Measurements from ENCODE around the gene AP2B1.
"Not testable (repeated sequence)": the region's sequence is repeated elsewhere in the genome, so short reads cannot be mapped to it uniquely, and the experiment has no call there.

AP2B1 gene

DNA sequence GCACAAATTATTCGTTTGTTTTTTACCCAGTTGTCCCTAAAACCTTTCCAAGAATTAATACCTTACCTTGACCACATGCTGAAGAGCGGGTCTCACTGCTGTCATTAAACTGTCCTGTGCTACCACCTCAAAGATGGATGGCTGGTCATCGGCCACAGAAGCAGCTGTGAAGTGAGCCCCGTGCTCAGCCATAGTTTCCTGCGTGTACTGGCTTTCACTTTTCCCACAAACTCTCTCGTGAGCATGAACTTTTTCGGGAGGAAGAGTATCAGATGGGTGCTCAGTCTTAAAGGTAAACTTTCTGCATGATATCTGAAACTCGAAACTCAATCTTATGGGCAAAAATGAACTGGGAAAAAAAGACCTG is 9.3 kb upstream of the AP2B1 start:
- no peak for DNase-seq

GRCh38 chr17:35578197-35578928 is 8.8 kb upstream of the AP2B1 start, which contains the start of gene PEX12:
Gene PEX12, minus strand, starts transcription at chr17:35578571. Its CDS starts 550 bp downstream, at chr17:35578021.
- DNase-seq = peak; percentile 79

- no peak for DNase-seq
Observed at GRCh38 chr17:35578929-35579432, 8.1 kb upstream of the AP2B1 start.

DNA sequence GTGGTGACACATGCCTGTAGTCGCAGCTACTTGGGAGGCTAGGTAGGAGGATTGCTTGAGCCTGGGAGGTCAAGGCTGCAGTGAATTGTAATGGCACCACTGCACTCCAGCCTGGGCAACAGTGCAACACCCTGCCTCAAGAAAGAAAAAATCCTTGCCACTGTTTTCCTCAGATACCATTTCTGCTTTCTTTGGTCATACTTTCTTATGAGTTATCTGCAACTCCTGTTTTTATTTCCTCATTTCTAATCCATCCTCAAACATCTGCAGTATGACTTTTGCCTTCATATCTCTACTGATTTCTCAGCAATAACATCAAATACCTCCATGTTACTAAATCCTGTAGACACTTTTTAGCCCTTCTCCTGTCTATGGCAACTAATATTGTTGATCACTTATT is 3.1 kb upstream of the AP2B1 start:
- no peak for DNase-seq

- no peak for DNase-seq
Observed at GRCh38 chr17:35586569-35587073, 501 bp upstream of the AP2B1 start.

- DNase-seq = no peak
Observed at GRCh38 chr17:35588196-35588920, 1.2 kb downstream of the AP2B1 start.

DNA sequence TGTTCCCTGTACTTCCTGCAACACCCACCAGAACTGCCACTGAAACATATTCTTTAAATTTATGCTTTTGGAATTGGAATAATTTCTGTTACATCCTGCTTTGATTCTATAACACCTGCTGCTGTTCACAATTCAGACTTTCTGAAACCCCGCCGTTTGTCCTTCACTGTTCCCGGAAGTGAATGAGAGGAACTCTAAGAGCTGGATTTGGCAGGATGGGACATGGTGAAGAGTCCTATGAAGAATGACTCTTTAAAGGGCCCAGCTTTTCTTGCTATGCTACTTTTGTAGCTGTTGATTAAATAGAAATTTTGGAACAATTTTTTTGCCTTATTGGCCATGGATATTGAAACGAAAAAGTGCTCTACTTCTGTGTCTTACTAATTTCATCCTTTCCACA is 8.9 kb downstream of the AP2B1 start:
- DNase-seq = no peak

DNA sequence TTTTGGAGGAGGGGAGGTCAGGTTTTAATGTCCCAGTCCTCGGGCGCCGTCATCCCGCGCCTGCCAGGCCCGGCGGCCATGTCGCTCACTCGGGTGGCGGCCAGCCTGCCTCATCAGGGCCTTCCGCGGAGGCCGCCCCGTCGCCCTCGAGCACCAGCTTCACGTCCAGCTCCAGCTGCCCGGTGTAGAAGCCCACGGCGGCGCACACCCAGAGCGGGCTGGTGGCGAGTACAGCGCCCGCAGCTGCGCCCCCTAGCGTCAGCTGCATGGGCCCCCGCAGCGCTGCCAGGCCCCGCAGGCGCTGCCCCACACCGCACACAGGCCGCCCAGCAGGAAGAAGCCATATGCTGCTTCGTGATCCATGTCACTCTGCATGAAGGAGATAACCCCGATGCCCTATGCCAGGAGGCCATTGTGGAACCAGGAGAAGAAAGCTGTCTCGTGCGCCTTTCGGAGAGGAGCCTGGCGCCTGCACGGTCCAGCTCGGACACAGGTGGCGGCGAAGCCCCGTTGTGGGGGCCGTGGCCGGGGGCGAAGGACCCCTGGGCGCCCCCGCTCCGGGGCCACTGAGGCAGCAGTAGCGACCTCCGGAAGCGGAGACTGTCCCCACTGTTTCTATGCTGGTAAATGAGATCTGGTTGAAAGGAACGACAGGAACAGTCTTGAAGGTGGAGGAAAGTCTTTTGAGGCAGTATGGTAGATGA is 9.6 kb downstream of the AP2B1 start:
- DNase-seq = no peak

DNA sequence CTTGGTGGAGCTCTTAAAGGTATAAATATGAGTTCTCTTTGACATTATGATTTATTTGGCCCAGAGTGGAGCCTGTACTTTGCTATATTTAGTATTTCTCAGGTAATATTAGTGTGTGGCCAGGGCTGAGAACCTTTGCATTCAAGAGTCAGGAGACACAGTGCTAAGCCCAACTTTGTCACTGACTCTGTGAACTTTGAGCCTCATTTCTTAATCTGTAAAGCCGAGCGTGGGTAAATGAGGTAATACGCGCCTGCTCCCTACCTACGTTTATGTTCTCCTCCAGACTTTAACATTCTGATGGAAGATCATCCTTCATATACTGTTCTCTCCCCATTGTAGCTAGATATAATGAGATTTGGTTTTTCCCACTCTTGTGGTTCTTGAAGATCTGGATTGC is 10.5 kb downstream of the AP2B1 start:
- DNase-seq = no peak

DNA sequence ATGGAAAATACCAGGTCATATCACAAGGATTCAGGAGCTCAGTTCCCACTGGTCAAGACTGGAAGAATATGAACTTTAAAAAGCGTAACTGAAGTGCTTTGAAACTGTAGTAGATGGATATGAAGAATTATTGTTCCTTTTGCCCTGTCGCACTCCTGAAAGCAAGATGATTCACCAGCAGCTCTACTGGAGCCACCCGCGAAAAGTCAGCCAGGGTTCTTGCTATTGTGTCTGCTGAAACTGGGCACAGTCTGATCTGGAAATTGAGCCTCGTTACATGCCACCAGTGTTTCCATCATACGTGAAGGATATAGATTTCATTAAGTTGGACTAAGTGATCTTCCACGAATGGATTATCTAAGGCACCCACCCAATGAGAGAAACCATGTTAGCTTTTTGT is 16.6 kb downstream of the AP2B1 start:
- DNase-seq = no peak

DNA sequence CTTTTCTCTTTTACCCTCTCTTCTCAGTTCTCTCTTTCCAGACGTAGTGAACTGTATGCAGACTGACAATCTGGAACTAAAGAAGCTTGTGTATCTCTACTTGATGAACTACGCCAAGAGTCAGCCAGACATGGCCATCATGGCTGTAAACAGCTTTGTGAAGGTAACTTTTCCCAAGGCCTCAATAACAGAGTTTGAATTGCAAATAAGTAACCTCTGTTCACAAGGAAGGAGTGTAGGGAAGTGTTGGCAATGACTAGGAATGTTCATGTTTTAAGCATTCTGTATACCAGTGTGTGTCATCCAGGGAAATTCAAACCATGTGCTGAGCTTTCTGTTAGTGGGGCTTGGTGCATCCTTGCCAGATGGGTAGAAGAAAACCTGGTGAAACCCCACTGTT is 18.6 kb downstream of the AP2B1 start:
- DNase-seq = no peak

DNA sequence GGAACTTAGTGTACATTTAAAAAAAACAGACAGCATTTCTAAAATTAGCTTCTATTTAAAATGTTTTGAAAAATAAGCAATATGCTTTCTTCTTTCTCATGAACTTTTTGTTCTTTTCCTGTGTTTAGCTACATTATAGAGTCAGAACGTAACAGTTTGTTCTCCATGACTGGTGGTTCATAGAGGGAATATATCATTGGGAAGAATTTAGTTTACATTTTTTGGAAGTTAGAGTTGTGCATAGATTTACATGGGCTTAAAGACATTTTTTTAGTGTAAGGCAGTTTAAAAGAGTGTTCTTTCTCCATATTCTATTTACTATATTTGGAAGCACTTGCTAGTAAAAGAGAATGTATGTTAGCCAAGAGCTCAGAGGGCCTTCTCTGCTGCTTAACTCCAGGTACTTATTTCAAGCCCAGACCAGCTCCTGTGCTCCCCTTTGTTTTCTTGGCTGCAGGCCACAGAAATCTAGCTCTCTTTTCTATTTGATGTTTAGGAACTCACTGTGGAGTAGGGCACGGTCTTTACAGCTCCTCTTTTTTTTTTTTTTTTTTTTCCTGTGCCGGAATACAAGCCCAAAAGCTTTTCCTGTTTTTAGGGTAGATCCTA is 20.2 kb downstream of the AP2B1 start:
- DNase-seq = no peak

DNA sequence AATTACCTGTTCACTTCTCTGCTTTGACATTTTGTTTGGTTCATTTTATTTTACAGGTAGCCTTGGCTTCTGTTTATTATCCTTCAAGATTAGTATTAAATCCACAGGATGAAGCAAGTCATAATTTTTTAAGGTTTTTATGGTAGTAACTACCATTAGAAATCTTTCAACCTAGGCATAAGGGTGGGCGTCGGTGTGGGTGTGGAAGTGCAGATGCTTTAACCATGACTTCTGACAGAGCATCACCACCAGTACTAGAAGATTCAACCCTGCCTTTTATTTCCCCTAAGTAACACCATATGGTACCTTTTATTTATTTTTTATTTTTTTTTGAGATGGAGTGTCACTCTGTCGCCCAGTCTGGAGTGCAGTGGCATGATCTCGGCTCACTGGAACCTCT is 22.7 kb downstream of the AP2B1 start:
- no peak for DNase-seq

DNA sequence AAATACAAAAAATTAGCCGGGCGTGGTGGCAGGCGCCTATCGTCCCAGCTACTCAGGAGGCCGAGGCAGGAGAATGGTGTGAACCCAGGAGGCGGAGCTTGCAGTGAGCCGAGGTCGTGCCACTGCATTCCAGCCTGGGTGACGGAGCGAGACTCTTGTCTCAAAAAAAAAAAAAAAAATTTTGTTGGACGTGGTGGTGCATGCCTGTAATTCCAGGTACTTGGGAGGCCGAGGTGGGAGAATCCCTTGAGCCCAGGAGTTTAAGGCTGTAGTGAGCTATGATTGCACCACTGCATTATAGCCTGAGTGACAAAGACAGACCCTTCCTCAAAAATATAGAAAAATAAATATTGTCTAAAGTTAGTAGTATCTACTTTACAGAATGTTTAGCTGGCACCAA is 23.6 kb downstream of the AP2B1 start:
- DNase-seq = not testable (repeated sequence)

GRCh38 chr17:35612924-35613521 is 25.9 kb downstream of the AP2B1 start:
- DNase-seq = peak; percentile 1

- DNase-seq = no peak
Observed at GRCh38 chr17:35614810-35615209, 27.7 kb downstream of the AP2B1 start.

- no peak for DNase-seq
Observed at GRCh38 chr17:35616536-35616935, 29.4 kb downstream of the AP2B1 start.

GRCh38 chr17:35617505-35617904 is 30.4 kb downstream of the AP2B1 start:
- no peak for DNase-seq

DNA sequence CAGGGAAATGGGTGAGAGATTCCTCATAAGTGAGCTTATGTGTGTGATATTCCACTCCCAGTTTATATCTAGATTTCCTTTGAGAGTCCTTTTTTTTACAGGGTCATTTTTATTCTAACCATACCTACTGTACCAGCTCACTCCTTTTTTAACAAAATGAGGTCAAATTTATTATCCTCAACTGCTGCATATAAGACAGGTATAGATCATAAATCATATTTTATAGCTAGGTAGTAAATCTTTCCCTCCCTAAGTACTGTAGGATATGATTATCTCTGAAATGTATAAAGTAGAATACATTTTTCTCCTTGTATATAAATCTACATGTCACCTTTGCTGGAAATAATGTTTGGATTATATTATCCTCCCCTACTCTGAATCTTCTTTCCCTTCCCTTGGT is 31.5 kb downstream of the AP2B1 start:
- no peak for DNase-seq

DNA sequence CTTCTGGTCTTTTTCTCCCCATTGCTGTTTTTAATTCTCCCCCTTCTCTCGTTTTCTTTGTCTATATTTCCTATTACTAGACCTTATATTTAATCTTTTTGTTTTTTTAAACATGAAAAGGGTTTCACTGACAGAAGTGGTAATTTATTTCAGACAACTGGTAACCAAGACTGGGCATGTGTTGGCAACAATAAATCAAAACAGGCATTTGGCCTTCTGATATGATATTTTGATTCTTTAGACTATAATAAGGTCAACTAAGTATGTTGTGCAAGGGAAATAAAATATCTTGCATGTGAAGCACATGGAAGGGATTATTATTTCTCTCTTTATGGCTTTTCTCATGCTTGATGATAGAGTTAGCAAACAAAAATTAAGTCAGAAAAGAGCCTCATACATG is 34.6 kb downstream of the AP2B1 start:
- DNase-seq = no peak

- DNase-seq = no peak
Observed at GRCh38 chr17:35627417-35627816, 40.3 kb downstream of the AP2B1 start.

DNA sequence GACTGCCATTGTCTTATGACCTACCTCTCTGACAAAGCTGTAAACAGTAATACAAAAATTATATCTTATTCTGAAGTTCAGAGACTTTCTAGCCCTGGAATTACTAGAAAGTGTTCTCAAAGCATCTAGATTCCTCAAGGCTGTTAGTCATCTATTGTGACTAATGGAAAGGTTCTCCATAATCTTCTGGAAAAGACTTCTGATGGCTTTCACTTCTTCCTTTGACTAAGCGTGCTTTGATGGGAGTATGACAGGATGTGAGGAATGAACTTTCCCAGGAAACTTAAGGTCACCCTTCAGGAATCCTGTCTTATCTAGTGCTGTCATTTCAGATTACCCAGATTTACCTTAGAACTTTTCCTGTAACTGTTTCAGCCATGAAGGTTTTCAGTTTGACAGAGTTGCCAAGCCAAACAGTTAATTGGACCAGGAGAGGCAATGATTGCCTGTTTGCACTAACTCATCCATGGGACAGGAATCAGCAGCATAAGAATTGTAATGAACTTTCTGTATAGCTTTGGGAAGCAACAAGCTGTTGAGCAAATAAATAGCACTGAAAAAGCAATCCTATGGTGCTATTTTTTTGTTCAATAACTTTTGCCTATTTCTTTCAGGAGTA is 43.5 kb downstream of the AP2B1 start:
- no peak for DNase-seq

Measured in NCI-H2029 treated with DMSO at 0.1 percent for 48 hours (cell line).